HepG2 (cell line): ENCODE results near the gene CASP7. TPM values are rescaled to one million over a fixed set of nuclear protein-coding genes. Genes with fewer than 3 reads are reported as not detected.

Experiments used
- ATAC-seq: fragments of 200-7000 bp; cut with Tn5 transposase; 3 replicates; pipeline ENCODE4 v1.9.1; 2020; ENCODE audit warnings: mild to moderate bottlenecking, moderate library complexity
- BruUV-seq: library from RNA; stranded (reverse); fragments of 400-500 nt; replicated peaks from 2 replicates; lab custom pipeline; 2021; lab: Mats Ljungman, UMichigan
- CTCF ChIA-PET: fragments of 300-600 bp; formaldehyde crosslinking; extraction: SDS; loops from one replicate; lab custom pipeline; 2021; ENCODE audit warnings: low total read pairs, inconsistent platforms, low intra/inter-chr PET ratio; lab: Yijun Ruan, JAX
- POLR2A ChIA-PET: fragments of 350-600 bp; sonication (Branson Sonifier 250); formaldehyde crosslinking; loops from one replicate; lab custom pipeline; 2020; ENCODE audit warnings: antibody characterized with exemption, inconsistent platforms; lab: Yijun Ruan, JAX
- DNase-seq: peaks from one replicate; pipeline ENCODE4 v3.0.0-alpha.2; 2015; ENCODE audit warnings: low spot score
- FAIRE-seq: peaks from 3 replicates; lab custom pipeline; 2011; peaks lifted over from hg19 to GRCh38; lab: Jason Lieb, UNC
- H2AFZ ChIP-seq: one replicate; pipeline ENCODE4 v1.6.1; 2011; ENCODE audit warnings: low read length, inconsistent platforms
- H3K27ac ChIP-seq: fragments of 300-600 bp; 3 replicates; pipeline ENCODE4 v1.8.0; 2011; ENCODE audit warnings: mixed run types, mild to moderate bottlenecking, mixed read lengths, low read length, inconsistent platforms; ENCODE audit not compliant: insufficient read depth; ENCODE audit errors: extremely low read length
- H3K27me3 ChIP-seq, 2 experiments: fragments of 200-600 bp in 1 of 2; 2 replicates in 1 of 2; 3 replicates in 1 of 2; pipeline versions ENCODE4 v1.6.0 to v1.8.0; 2011; ENCODE audit warnings: low read length in 2 of 2, mild to moderate bottlenecking in 2 of 2, moderate library complexity in 2 of 2, inconsistent platforms in 1 of 2; ENCODE audit not compliant: insufficient read depth in 2 of 2, control insufficient read depth in 1 of 2
- H3K36me3 ChIP-seq, 2 experiments: fragments of 200-600 bp in 1 of 2; replicated peaks in 1 of 2; 2 replicates in 1 of 2; 3 replicates in 1 of 2; pipeline versions ENCODE4 v1.5.1 to v1.8.0; 2011; ENCODE audit warnings: low read length in 2 of 2, inconsistent platforms in 1 of 2; ENCODE audit not compliant: insufficient read depth in 2 of 2, control insufficient read depth in 1 of 2
- H3K4me1 ChIP-seq: 2 replicates; pipeline ENCODE4 v1.5.1; 2012; ENCODE audit warnings: low read length, inconsistent platforms; ENCODE audit not compliant: insufficient read depth
- H3K4me2 ChIP-seq: 2 replicates; pipeline ENCODE4 v1.6.0; 2011; ENCODE audit warnings: low read depth, low read length, inconsistent platforms
- H3K4me3 ChIP-seq, 3 experiments: fragments of 200-600 bp in 1 of 3; sonication (generic), shearing (Covaris generic) in 1 of 3; replicated peaks in 1 of 3; 2 replicates each; pipeline ENCODE4 v1.5.1; 2011 to 2016; ENCODE audit warnings: low read length in 3 of 3, inconsistent platforms in 2 of 3, low read depth in 2 of 3, mild to moderate bottlenecking in 2 of 3, control low read depth in 1 of 3, mixed read lengths in 1 of 3; ENCODE audit not compliant: insufficient read depth in 1 of 3
- H3K79me2 ChIP-seq: one replicate; pipeline ENCODE4 v1.6.1; 2011; ENCODE audit warnings: low read length, inconsistent platforms; ENCODE audit not compliant: insufficient read depth
- H3K9ac ChIP-seq: 2 replicates; pipeline ENCODE4 v1.6.0; 2011; ENCODE audit warnings: mild to moderate bottlenecking, low read depth, low read length, inconsistent platforms; ENCODE audit not compliant: insufficient read depth
- H3K9me3 ChIP-seq: 2 replicates; pipeline ENCODE4 v1.5.1; 2012; ENCODE audit warnings: mild to moderate bottlenecking, low read length
- H4K20me1 ChIP-seq: 2 replicates; pipeline ENCODE4 v1.6.0; 2011; ENCODE audit warnings: inconsistent platforms, mild to moderate bottlenecking, low read length, moderate library complexity; ENCODE audit not compliant: insufficient read depth
- ETS1 ChIP-seq: sonication (generic); formaldehyde crosslinking; IDR thresholded peaks from 2 replicates; pipeline ENCODE4 v1.4.0; 2020; ENCODE audit warnings: missing genetic modification reagents
- IRX3 ChIP-seq: sonication (generic); formaldehyde crosslinking; IDR thresholded peaks from 2 replicates; pipeline ENCODE4 v1.8.1; 2023; ENCODE audit warnings: mild to moderate bottlenecking, low read depth, missing genetic modification reagents, borderline replicate concordance
- NFIC ChIP-seq: IDR thresholded peaks from 2 replicates; pipeline ENCODE4 v1.6.1; 2012; ENCODE audit warnings: mild to moderate bottlenecking, low read length, inconsistent platforms
- PHB2 ChIP-seq: fragments of 450-650 bp; IDR thresholded peaks from 2 replicates; pipeline ENCODE4 v1.6.1; 2018; ENCODE audit not compliant: partially characterized antibody
- ZNF160 ChIP-seq: sonication (generic); formaldehyde crosslinking; IDR thresholded peaks from 2 replicates; pipeline ENCODE4 v1.8.0; 2022; ENCODE audit warnings: mild to moderate bottlenecking, inconsistent platforms, missing genetic modification reagents
- ZNF17 ChIP-seq: sonication (generic); formaldehyde crosslinking; IDR thresholded peaks from 2 replicates; pipeline ENCODE4 v1.5.0; 2020; ENCODE audit warnings: mild to moderate bottlenecking, missing genetic modification reagents
- ZSCAN9 ChIP-seq: IDR thresholded peaks from 2 replicates; pipeline ENCODE4 v1.6.1; 2016; ENCODE audit warnings: borderline replicate concordance
- WGBS: methylation state at CpG from one replicate; pipeline ENCODE4 v1.1.6; 2017; ENCODE audit warnings: low lambda C conversion rate; 5-methylcytosine and 5-hydroxymethylcytosine counted together
- in situ Hi-C: cut with HindIII; loops from 2 replicates; pipeline ENCODE4 v1.10.0; 2017; ENCODE audit warnings: low pct_unique_long_range_greater_than_20kb; ENCODE audit not compliant: extremely low pct_ligation_motif_present
- intact Hi-C: fragments of 100-400 bp; cut with micrococcal nuclease; formaldehyde crosslinking; loops from one replicate; pipeline ENCODE4 v1.10.0; 2022; ENCODE audit not compliant: unreplicated experiment
- polyA plus RNA-seq, 8 experiments: library from polyadenylated mRNA; depleted of rRNA in 3 of 8; stranded (reverse) in 7 of 8; unstranded in 1 of 8; fragments of >200 nt; fragmentation: Illumina TruSeq in 4 of 8; extraction: Trizol in 4 of 8; gene quantifications; 2 replicates each; pipeline versions ENCODE4 v1.2.1 to v1.2.3, GENCODE V29; 2011 to 2016; ENCODE audit warnings: low read depth in 4 of 8, missing spikeins in 1 of 8, mixed read lengths in 1 of 8; ENCODE audit not compliant: insufficient read depth in 1 of 8
- total RNA-seq, 5 experiments: library from RNA; depleted of rRNA; stranded (reverse); fragments of >200 nt; fragmentation: Illumina TruSeq; extraction: Trizol; gene quantifications; 2 replicates each; pipeline ENCODE4 v1.2.3, GENCODE V29; 2016; ENCODE audit warnings: low read depth in 1 of 5

CASP7 gene
- total and polyA plus RNA-seq, 2 of the 13 experiments (the other 11 are each of a cell fraction or from before 2014, with no cell fraction given): 11.9 to 39.3 TPM

DNA sequence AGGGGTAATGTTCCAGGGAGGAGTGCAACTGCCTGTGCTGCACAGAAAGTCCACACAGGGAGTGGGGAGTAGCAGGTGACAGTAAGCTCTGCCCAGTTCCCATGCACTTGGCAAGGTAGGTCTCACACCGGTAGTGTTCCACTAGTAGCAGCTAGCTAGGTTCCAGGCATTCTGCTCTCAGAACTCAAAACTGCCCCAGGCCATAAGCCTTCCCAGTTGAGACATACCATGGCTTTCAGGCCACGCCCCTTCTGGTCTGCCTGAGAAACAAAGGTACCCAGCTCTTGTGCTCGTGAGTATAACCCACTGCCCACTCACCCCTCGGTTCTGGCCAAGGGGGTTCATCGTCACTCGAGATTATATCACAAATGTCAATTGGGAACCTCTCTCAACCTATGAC, 12.6 kb downstream of the CASP7 start:
- BruUV-seq: no TSS peak
- Histone ChIP-seq H3K36me3 (peaks cover 6 to 13% of the 10 kb centered on the region in 2 experiments; a peak in 4 of 5 replicates), H4K20me1 (no peaks in the 10 kb centered on the region), H3K79me2 (peaks cover 39% of the 10 kb centered on the region), H3K9ac (no peak overlapping the region), H2AFZ (no peak overlapping the region), H3K27ac (no peak overlapping the region), H3K4me2 (no peak overlapping the region), H3K4me1 (no peaks in the 10 kb centered on the region), H3K4me3 (no peak overlapping the region), H3K27me3 (no peaks in the 10 kb centered on the region), H3K9me3 (peaks cover 16% of the 10 kb centered on the region; the same call in 1 of the 2 replicates)
- intact Hi-C loops: no loop called here
- in situ Hi-C loops: no loop called here
- no peak for DNase-seq
- WGBS: 100% methylated on average over 6 of the region's 6 CpGs
- no peak for ATAC-seq
- no peak for FAIRE-seq
- ChIA-PET POLR2A (no interaction called here), CTCF (no interaction called here)
- TF ChIP-seq IRX3: no peak

DNA sequence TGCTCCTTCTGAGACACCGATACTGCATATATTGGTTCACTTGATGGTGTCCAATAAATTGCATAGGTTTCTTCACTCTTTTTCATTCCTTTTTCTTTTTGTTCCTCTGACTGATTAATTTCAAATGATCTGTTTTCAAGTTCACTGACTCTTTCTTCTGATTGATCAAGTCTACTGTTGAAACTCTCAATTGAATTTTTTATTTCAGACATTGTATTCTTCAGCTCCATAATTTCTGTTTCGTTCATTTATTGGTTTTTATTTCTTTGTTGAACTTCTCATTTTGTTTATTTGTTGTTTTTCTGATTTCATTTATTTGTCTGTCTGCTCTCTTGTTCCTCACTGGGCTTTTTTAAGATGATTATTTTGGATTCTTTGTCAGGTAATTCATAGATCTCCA, 13.6 kb downstream of the CASP7 start:
- Histone ChIP-seq H3K79me2 (peaks cover 33% of the 10 kb centered on the region), H2AFZ (no peak overlapping the region), H3K9me3 (peaks cover 13% of the 10 kb centered on the region; the same call in 1 of the 2 replicates), H3K27me3 (no peaks in the 10 kb centered on the region), H4K20me1 (no peaks in the 10 kb centered on the region), H3K4me3 (no peak overlapping the region), H3K36me3 (peaks cover 12 to 23% of the 10 kb centered on the region in 2 experiments), H3K27ac (no peak overlapping the region), H3K4me1 (no peaks in the 10 kb centered on the region), H3K4me2 (no peak overlapping the region), H3K9ac (no peak overlapping the region)
- FAIRE-seq (no peak), ATAC-seq (no peak), DNase-seq (no peak)
- no TSS peak for BruUV-seq
- POLR2A ChIA-PET: no interaction called here
- TF ChIP-seq ETS1 (no peak), IRX3 (no peak), NFIC (no peak), ZNF160 (CRISPR knock-in tag) (peak; percentile 96), ZSCAN9 (no peak), ZNF17 (CRISPR knock-in tag) (no peak), PHB2 (no peak)
- WGBS: 76% methylated on average over 2 of the region's 2 CpGs
- in situ Hi-C loops (no loop called here), intact Hi-C loops (no loop called here)
- CTCF ChIA-PET: no interaction called here
